Uterus (tissue), 4 donors: ENCODE results near the gene ARRB2. TPM values are rescaled to one million over a fixed set of nuclear protein-coding genes. Genes with fewer than 3 reads are reported as not detected.

Source experiments
- DNase-seq, 2 donors: peaks; one replicate each; pipeline ENCODE4 v3.0.0-alpha.2; 2019 to 2020
- H3K27ac ChIP-seq, 2 donors: fragments of 200-600 bp; sonication (generic); 1 replicate in 1 of 2; 2 replicates in 1 of 2; pipeline ENCODE4 v1.5.1; 2016 to 2018
- H3K27me3 ChIP-seq, 2 donors: fragments of 200-600 bp; sonication (generic); one replicate each; pipeline ENCODE4 v1.5.1; 2018 to 2019; ENCODE audit warnings: control low read depth in 1 of 2
- H3K36me3 ChIP-seq, 2 donors: fragments of 200-600 bp; sonication (generic); one replicate each; pipeline ENCODE4 v1.5.1; 2019; ENCODE audit warnings: control low read depth in 1 of 2
- H3K4me1 ChIP-seq, 2 donors: fragments of 200-600 bp; sonication (generic); one replicate each; pipeline ENCODE4 v1.5.1; 2018 to 2019; ENCODE audit warnings: control low read depth in 1 of 2
- H3K4me3 ChIP-seq, 2 donors: fragments of 200-600 bp; sonication (generic); 1 replicate in 1 of 2; 2 replicates in 1 of 2; pipeline ENCODE4 v1.5.1; 2018 to 2019; ENCODE audit warnings: mild to moderate bottlenecking in 1 of 2
- H3K9me3 ChIP-seq, 2 donors: fragments of 200-600 bp; sonication (generic); one replicate each; pipeline ENCODE4 v1.5.1; 2019; ENCODE audit warnings: control low read depth in 1 of 2
- CTCF ChIP-seq, 4 experiments: fragments of 200-600 bp in 2 of 4; fragments of 450-650 bp in 2 of 4; sonication (generic) in 2 of 4; IDR thresholded peaks; one replicate each; pipeline ENCODE4 v1.5.1; 2016 to 2019; ENCODE audit warnings: antibody characterized with exemption in 4 of 4, mild to moderate bottlenecking in 2 of 4, moderate library complexity in 1 of 4
- POLR2A ChIP-seq, 2 donors: fragments of 450-650 bp; IDR thresholded peaks; one replicate each; pipeline ENCODE4 v1.6.1; 2016; ENCODE audit warnings: antibody characterized with exemption in 2 of 2, mild to moderate bottlenecking in 1 of 2, moderate library complexity in 1 of 2
- intact Hi-C: fragments of 100-400 bp; cut with DNase I; formaldehyde crosslinking; loops from one replicate; pipeline ENCODE4 v1.15.1; 2023; ENCODE audit warnings: low total_unique reads
- total RNA-seq, 4 donors: library from RNA; depleted of rRNA in 3 of 4; stranded (reverse); fragments of >200 nt in 3 of 4; gene quantifications; one replicate each; pipeline versions ENCODE4 v1.1.0 to v1.2.4, GENCODE V29; 2014 to 2023
- donor health status: DM: yes; HTN: yes; CAD: no.

The ARRB2 gene
- total RNA-seq, 4 donors from 2014 or later, result 11.6 to 48.5 (median 40.8) TPM

- DNase-seq, result no peak
- no peaks in the 10 kb centered on the region for H3K4me1 ChIP-seq
- H3K27ac ChIP-seq, result no peak overlapping the region
- H3K36me3 ChIP-seq, result no peaks in the 10 kb centered on the region
- no peak for TF ChIP-seq POLR2A (IDR thresholded peaks at IDR 0.05)
- TF ChIP-seq CTCF (IDR thresholded peaks at IDR 0.05), result no peak
- H3K9me3 ChIP-seq, result no peaks in the 10 kb centered on the region
- H3K27me3 ChIP-seq, result no peaks in the 10 kb centered on the region
- intact Hi-C loops, result no loop called here
- H3K4me3 ChIP-seq, result no peak overlapping the region
Measured at GRCh38 chr17:4667166-4667565, 43.3 kb upstream of the ARRB2 start.

GRCh38 chr17:4672055-4672630 is 38.3 kb upstream of the ARRB2 start:
- no peak for TF ChIP-seq CTCF (IDR thresholded peaks at IDR 0.05)
- TF ChIP-seq POLR2A (IDR thresholded peaks at IDR 0.05), result no peak
- Histone ChIP-seq H3K27ac (no peak overlapping the region), H3K9me3 (no peaks in the 10 kb centered on the region), H3K36me3 (no peaks in the 10 kb centered on the region), H3K27me3 (no peaks in the 10 kb centered on the region), H3K4me1 (no peaks in the 10 kb centered on the region), H3K4me3 (no peak overlapping the region)
- DNase-seq, result no peak
- intact Hi-C loops, result no loop called here

- intact Hi-C loops, result no loop called here
- no peaks in the 10 kb centered on the region for H3K4me1 ChIP-seq
Measured at GRCh38 chr17:4672751-4673150, 37.7 kb upstream of the ARRB2 start.

GRCh38 chr17:4673169-4673568 is 37.3 kb upstream of the ARRB2 start:
- no peak for DNase-seq
- TF ChIP-seq POLR2A (IDR thresholded peaks at IDR 0.05) (no peak), CTCF (IDR thresholded peaks at IDR 0.05) (no peak)
- Histone ChIP-seq H3K4me3 (no peak overlapping the region), H3K36me3 (no peaks in the 10 kb centered on the region), H3K4me1 (no peaks in the 10 kb centered on the region), H3K27ac (no peak overlapping the region), H3K27me3 (no peaks in the 10 kb centered on the region), H3K9me3 (no peaks in the 10 kb centered on the region)
- intact Hi-C loops, result no loop called here

More at GRCh38 chr17:4672751-4673150, 37.7 kb upstream of the ARRB2 start:
- Histone ChIP-seq H3K36me3 (no peaks in the 10 kb centered on the region), H3K27ac (no peak overlapping the region), H3K4me3 (no peak overlapping the region), H3K9me3 (no peaks in the 10 kb centered on the region), H3K27me3 (no peaks in the 10 kb centered on the region)
- DNase-seq, result no peak
- TF ChIP-seq POLR2A (IDR thresholded peaks at IDR 0.05) (no peak), CTCF (IDR thresholded peaks at IDR 0.05) (no peak)

- no peak overlapping the region for H3K27ac ChIP-seq
- no peaks in the 10 kb centered on the region for H3K36me3 ChIP-seq
- H3K4me1 ChIP-seq, result no peaks in the 10 kb centered on the region
- no peak overlapping the region for H3K4me3 ChIP-seq
- H3K9me3 ChIP-seq, result no peaks in the 10 kb centered on the region
- no peak for DNase-seq
- TF ChIP-seq CTCF (IDR thresholded peaks at IDR 0.05) (no peak), POLR2A (IDR thresholded peaks at IDR 0.05) (no peak)
- H3K27me3 ChIP-seq, result no peaks in the 10 kb centered on the region
- intact Hi-C loops, result no loop called here
Measured at GRCh38 chr17:4673986-4674684, 36.3 kb upstream of the ARRB2 start.
